KOPT-K1 (cell line): ENCODE measurements around the gene FBXL12.
"Not testable (repeated sequence)": the region's sequence is repeated elsewhere in the genome, so short reads cannot be mapped to it uniquely, and the experiment has no call there.

Experiments
- H3K27ac ChIP-seq: fragments of 200-600 bp; sonication (generic); 2 replicates; pipeline ENCODE4 v1.5.1; 2016; ENCODE audit warnings: antibody characterized with exemption, mild to moderate bottlenecking, low read depth, low read length; ENCODE audit not compliant: poor library complexity, severe bottlenecking
- H3K36me3 ChIP-seq: fragments of 200-600 bp; sonication (generic); 2 replicates; pipeline ENCODE4 v1.5.1; 2017; ENCODE audit warnings: antibody characterized with exemption, mild to moderate bottlenecking, low read length, moderate library complexity; ENCODE audit not compliant: insufficient read depth
- H3K9me3 ChIP-seq: fragments of 200-600 bp; sonication (generic); 2 replicates; pipeline ENCODE4 v1.5.1; 2017; ENCODE audit warnings: antibody characterized with exemption, low read length, mild to moderate bottlenecking; ENCODE audit not compliant: insufficient read depth, poor library complexity, severe bottlenecking

FBXL12 gene

GRCh38 chr19:9848762-9849161 lies 29.9 kb upstream of the FBXL12 start:
- no peak overlapping the region for H3K27ac ChIP-seq
- H3K9me3 ChIP-seq: no peaks in the 10 kb centered on the region
- peaks cover 77% of the 10 kb centered on the region for H3K36me3 ChIP-seq

- Histone ChIP-seq H3K9me3 (no peaks in the 10 kb centered on the region), H3K27ac (no peak overlapping the region), H3K36me3 (peaks cover 84% of the 10 kb centered on the region)
Measured at GRCh38 chr19:9848060-9848459, 29.2 kb upstream of the FBXL12 start.

GRCh38 chr19:9847087-9847671 lies 28.3 kb upstream of the FBXL12 start:
- Histone ChIP-seq H3K9me3 (no peaks in the 10 kb centered on the region), H3K36me3 (peaks cover 92% of the 10 kb centered on the region), H3K27ac (no peak overlapping the region)

- H3K9me3 ChIP-seq, H3K27ac ChIP-seq: not testable (repeated sequence)
- H3K36me3 ChIP-seq: peaks cover 100% of the 10 kb centered on the region
Measured at GRCh38 chr19:9843626-9844273, 24.9 kb upstream of the FBXL12 start.

- H3K36me3 ChIP-seq: peaks cover 100% of the 10 kb centered on the region
- no peaks in the 10 kb centered on the region for H3K9me3 ChIP-seq
- H3K27ac ChIP-seq: no peak overlapping the region
Measured at GRCh38 chr19:9842834-9843625, 24.2 kb upstream of the FBXL12 start.

- no peaks in the 10 kb centered on the region for H3K9me3 ChIP-seq
- no peak overlapping the region for H3K27ac ChIP-seq
- peaks cover 71% of the 10 kb centered on the region for H3K36me3 ChIP-seq
Measured at GRCh38 chr19:9839415-9839814, 20.5 kb upstream of the FBXL12 start.

- Histone ChIP-seq H3K9me3 (no peaks in the 10 kb centered on the region), H3K27ac (no peak overlapping the region), H3K36me3 (peaks cover 60% of the 10 kb centered on the region)
Measured at GRCh38 chr19:9838324-9838723, 19.4 kb upstream of the FBXL12 start.

GRCh38 chr19:9836021-9836420 lies 17.1 kb upstream of the FBXL12 start:
- Histone ChIP-seq H3K9me3 (no peaks in the 10 kb centered on the region), H3K27ac (peak overlapping the region; percentile 77), H3K36me3 (peaks cover 40% of the 10 kb centered on the region)

GRCh38 chr19:9835507-9835949 lies 16.6 kb upstream of the FBXL12 start:
- Histone ChIP-seq H3K9me3 (no peaks in the 10 kb centered on the region), H3K27ac (peak overlapping the region; percentile 77), H3K36me3 (peaks cover 38% of the 10 kb centered on the region)

- no peaks in the 10 kb centered on the region for H3K9me3 ChIP-seq
- H3K36me3 ChIP-seq: peaks cover 38% of the 10 kb centered on the region
- H3K27ac ChIP-seq: peak within 1 kb of the TSS; percentile 77
Measured at GRCh38 chr19:9834726-9835506, 16.0 kb upstream of the FBXL12 start, which contains the start of gene PIN1. Gene PIN1 (plus strand): TSS chr19:9835318. CDS start chr19:9835345, 27 bp downstream.

- peak overlapping the region; percentile 48 for H3K27ac ChIP-seq
Measured at GRCh38 chr19:9834307-9834725, 15.4 kb upstream of the FBXL12 start.

GRCh38 chr19:9828551-9829063 lies 9.7 kb upstream of the FBXL12 start:
- H3K9me3 ChIP-seq: no peaks in the 10 kb centered on the region
- H3K27ac ChIP-seq: peak overlapping the region; percentile 74
- H3K36me3 ChIP-seq: peaks cover 23% of the 10 kb centered on the region

More at GRCh38 chr19:9834307-9834725, 15.4 kb upstream of the FBXL12 start:
- H3K9me3 ChIP-seq: no peaks in the 10 kb centered on the region
- peaks cover 38% of the 10 kb centered on the region for H3K36me3 ChIP-seq

- no peaks in the 10 kb centered on the region for H3K9me3 ChIP-seq
- peak within 1 kb of the TSS; percentile 74 for H3K27ac ChIP-seq
- H3K36me3 ChIP-seq: peaks cover 23% of the 10 kb centered on the region
Measured at GRCh38 chr19:9827289-9828238, 8.7 kb upstream of the FBXL12 start, which contains the start of gene UBL5. Gene UBL5 (plus strand): TSS chr19:9827918. CDS start chr19:9828338, 420 bp downstream.
